GM12875 (cell line): ENCODE measurements around the gene ZNF485.
"Not testable (repeated sequence)": the region's sequence is repeated elsewhere in the genome, so short reads cannot be mapped to it uniquely, and the experiment has no call there.

ENCODE experiments used
- H3K4me3 ChIP-seq: one replicate; pipeline ENCODE4 v1.5.1; 2011; ENCODE audit warnings: low read depth, low read length, control low read depth
- CTCF ChIP-seq: IDR thresholded peaks from 2 replicates; pipeline ENCODE4 v1.5.1; 2011; ENCODE audit warnings: low read depth, mild to moderate bottlenecking, control low read depth, inconsistent platforms, low read length, moderate library complexity, borderline replicate concordance; ENCODE audit not compliant: insufficient read depth

Gene ZNF485

GRCh38 chr10:43574906-43575305 is 31.3 kb upstream of the ZNF485 start:
- no peak for TF ChIP-seq CTCF
- H3K4me3 ChIP-seq, result no peak overlapping the region

GRCh38 chr10:43576062-43576461 is 30.2 kb upstream of the ZNF485 start:
- no peak for TF ChIP-seq CTCF
- H3K4me3 ChIP-seq, result no peak overlapping the region

- H3K4me3 ChIP-seq, result no peak overlapping the region
- no peak for TF ChIP-seq CTCF
Measured at GRCh38 chr10:43576580-43576979, 29.7 kb upstream of the ZNF485 start.

GRCh38 chr10:43584051-43584450 is 22.2 kb upstream of the ZNF485 start:
- TF ChIP-seq CTCF, result no peak
- no peak overlapping the region for H3K4me3 ChIP-seq

- H3K4me3 ChIP-seq, result no peak overlapping the region
- TF ChIP-seq CTCF, result no peak
Measured at GRCh38 chr10:43585046-43585445, 21.2 kb upstream of the ZNF485 start.

GRCh38 chr10:43585981-43586729 is 20.1 kb upstream of the ZNF485 start:
- TF ChIP-seq CTCF, result no peak
- H3K4me3 ChIP-seq, result no peak overlapping the region

- H3K4me3 ChIP-seq, result not testable (repeated sequence)
Measured at GRCh38 chr10:43586730-43587115, 19.5 kb upstream of the ZNF485 start.

GRCh38 chr10:43591303-43591904 is 14.8 kb upstream of the ZNF485 start:
- TF ChIP-seq CTCF, result no peak
- no peak overlapping the region for H3K4me3 ChIP-seq
